GM19463 (cell line): ENCODE measurements around the gene RHOA.
"Not testable (repeated sequence)": the region's sequence is repeated elsewhere in the genome, so short reads cannot be mapped to it uniquely, and the experiment has no call there.

Experiments used
- ATAC-seq: cut with Tn5 transposase; IDR thresholded peaks from one replicate; pipeline ENCODE4 v1.9.1; 2021; ENCODE audit warnings: mild to moderate bottlenecking, moderate library complexity; ENCODE audit not compliant: unreplicated experiment

The RHOA gene

GRCh38 chr3:49371946-49372345 lies 39.8 kb downstream of the RHOA start:
- no peak for ATAC-seq

DNA sequence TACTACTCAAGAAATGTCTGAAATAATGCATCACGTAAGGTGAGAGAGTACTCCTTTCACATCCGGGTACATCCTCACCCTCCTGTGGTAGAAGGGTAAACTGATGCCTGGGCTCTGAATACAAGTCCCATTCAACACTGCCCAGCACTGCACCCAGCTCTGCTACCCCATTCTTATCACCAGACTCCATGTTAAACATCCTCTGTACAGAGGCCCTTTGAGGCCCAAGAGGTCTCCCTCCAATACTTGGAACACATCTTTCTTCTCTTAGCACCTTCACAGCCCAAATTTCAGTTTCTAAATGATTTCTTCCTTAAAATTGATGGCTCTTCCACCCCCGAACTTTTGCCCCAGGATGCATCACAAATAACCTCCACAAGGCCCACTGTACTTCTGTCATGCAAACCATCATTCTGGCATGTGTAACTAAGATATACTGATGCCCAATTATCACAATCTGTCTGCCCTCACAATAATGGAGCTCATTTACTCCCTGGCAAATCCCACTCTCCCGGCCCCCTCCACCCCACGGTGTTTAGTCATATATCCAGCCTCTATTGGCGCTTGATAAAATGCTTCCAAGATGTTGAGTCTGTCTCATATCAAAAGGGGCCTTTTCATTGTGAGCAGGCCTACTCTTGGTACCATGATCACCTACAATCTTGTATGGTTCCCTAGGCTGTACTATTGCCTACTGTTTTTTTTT lies 41.0 kb downstream of the RHOA start:
- ATAC-seq, result no peak

DNA sequence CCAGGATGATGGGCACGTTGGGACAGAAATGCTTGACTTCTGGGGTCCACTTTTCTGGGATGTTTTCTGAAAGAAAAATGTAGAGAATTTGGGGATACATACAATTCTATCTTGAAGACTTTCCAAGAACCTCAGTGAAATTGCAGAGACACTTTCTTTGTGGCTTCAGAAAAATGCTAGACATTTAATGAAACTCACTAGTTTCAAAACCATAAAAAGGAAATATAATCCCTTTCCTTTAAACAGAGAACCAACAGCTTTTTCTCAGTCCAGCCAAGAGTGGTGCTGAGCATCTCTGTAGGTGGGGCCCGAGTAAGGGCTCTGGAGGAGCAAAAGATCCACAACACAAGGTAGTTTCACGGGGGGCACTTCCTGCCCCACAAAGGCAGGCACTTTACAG lies 49.2 kb downstream of the RHOA start:
- no peak for ATAC-seq

GRCh38 chr3:49359623-49360022 lies 52.2 kb downstream of the RHOA start:
- ATAC-seq, result no peak

DNA sequence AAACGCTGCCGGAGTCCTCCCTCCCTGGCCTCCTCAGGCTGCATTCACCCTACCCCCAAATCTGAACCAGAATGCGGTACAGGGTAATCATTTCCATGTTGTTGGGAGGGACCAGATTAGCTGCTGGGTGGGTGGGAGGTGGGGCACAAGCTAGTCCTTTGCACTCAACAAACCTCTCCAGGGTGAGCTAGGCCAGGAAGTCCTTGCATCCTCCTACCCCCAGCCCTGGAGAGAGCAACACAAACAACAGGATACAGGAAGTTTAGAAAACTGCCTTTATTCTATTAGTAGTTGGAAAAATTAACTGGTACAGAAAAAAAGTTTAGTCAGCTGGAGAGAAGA lies 52.9 kb downstream of the RHOA start:
- peak; percentile 16 for ATAC-seq

DNA sequence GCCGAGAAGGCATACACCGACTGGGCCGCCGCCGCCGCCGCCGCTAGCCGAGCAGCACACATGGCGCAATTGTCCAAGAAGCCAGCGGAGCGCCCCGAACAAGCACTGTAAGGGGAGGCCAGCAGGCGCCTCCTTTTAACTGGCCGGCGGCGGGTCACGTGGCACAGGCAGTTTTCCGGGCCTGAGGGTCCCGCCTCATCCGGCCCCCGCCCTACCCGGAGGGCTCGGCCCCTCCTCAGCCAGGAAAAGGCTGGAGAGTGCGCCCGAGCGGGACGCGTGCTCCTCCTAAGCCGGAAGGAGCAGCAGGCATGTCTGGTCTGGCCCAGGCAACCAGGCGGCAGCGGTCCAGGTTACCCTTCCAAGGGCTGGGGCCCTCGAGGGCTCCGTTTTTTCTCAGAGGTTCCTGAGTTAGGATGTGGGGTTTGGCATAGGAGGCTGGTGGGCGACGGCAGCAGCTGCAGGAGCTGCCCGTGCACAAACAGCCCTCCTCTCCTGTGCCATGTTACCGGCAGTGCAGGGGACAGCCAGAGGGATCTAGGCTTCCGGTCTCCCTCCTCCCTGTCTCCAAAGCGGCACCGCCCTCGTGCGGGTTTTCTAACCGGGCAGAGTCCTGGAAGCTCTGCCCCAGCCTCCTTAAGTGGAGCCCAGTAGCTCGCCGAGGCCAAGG lies 53.4 kb downstream of the RHOA start, which contains the start of gene GPX1:
Gene GPX1 (minus strand): TSS at position 137 of the 667 bp plus-strand sequence. CDS start 75 bp downstream, at position 62.
- peak; percentile 81 for ATAC-seq

- ATAC-seq, result peak; percentile 24
Observed at GRCh38 chr3:49357443-49358216, 54.1 kb downstream of the RHOA start.

DNA sequence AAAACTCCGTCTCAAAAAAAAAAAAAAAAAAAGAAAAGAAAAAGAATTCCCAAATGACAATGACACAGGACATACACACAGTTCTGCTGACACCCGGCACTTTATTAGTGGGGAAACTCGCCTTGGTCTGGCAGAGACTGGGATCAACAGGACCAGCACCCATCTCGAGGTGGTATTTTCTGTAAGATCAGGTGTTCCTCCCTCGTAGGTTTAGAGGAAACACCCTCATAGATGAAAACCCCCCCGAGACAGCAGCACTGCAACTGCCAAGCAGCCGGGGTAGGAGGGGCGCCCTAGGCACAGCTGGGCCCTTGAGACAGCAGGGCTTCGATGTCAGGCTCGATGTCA lies 54.7 kb downstream of the RHOA start:
- not testable (repeated sequence) for ATAC-seq

GRCh38 chr3:49352890-49353421 lies 58.8 kb downstream of the RHOA start:
- no peak for ATAC-seq

- no peak for ATAC-seq
Observed at GRCh38 chr3:49352281-49352680, 59.5 kb downstream of the RHOA start.

DNA sequence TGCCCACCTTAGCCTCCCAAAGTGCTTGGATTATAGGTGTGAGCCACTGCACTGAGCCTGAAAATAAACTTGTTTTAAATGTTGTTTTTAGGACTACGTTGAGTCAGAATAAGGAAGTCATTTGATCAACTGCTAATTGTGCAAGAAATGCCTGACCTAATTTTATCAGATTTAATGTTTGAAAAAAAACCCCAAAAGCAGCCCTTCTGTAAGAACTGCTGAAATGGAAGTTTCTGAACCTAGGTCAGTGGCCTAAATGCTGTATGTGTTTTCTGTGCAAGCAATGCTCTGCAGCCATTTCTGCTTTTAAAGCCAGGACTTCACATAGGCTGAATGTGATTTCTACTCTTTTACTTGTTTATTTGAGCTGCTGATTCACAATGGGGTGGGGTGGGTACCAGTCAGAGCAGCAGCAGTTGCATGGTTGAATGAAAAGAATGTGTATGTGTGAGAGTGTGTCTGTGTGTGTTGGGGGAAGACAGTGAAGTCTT lies 60.2 kb downstream of the RHOA start:
- ATAC-seq, result no peak

DNA sequence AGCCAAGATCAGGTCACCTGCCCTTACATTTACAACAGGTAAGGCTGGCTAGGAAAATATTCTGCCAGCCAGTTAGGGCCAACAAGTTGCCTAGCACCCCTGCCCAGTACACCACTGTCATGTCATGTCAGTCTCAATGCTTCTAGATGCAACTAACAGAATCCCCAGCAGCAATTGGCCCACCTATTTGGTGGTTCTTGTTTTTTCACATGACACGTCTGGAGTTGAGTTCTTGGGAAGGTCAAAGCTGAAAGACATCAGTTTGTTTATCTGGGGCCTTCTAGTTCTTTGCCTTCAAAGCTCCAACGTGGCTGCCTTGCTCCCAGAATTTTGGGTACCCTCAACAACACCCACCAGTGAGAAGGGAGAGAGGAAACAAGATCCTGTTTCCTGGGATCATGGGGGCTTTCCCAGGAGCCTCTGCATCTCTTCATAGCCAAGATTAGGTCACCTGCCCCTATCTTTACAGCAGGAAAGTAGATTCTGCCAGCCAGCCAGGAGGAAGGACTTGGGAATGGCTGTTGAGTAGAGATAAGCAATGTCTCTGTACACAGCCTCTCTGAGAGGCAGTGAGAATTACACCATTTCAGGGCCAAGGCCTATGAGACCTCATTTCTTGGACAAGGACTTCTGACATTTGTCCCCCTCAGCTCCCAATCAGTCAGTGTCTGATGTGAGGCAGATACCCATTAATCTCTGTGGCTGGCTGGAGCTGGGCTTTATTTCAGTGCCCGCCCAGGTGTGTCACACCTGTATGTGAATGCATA lies 62.2 kb downstream of the RHOA start:
- ATAC-seq, result no peak

DNA sequence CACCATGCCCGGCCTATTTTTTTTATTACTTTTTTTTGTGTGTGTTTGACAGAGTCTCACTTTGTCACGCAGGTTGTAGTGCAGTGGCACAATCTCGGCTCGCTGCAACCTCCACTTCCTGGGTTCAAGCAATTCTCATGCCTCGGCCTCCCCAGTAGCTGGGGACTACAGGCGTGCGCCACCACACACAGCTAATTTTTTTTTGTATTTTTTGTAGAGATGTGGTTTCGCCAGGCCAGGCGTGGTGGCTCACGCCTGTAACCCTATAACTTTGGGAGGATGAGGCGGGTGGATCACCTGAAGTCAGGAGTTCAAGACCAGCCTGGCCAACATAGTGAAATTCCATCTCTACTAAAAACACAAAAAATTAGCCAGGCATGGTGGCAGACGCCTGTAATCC lies 63.4 kb downstream of the RHOA start:
- not testable (repeated sequence) for ATAC-seq

DNA sequence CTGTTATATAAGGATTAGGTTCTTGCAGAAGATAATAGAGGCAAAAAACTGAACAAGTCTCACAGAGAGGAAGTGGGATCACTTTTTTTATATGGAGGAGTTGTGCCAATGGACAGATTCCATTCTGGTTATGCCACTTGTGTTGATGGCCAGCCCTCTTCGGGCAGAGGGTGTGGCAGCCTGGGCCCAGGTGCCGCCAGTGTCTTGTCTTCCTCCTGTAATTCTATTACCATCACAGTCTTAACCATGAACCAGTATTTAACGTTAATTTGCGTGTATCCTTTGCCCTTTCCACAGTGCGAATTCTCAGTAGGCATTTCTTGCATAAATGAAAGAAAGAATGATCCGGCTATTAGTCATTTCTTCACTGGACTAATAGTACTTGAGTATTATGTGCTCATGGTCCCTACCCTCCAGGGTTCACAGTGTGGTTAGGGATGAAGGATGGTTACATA lies 65.0 kb downstream of the RHOA start:
- ATAC-seq, result no peak

GRCh38 chr3:49343163-49343562 lies 68.6 kb downstream of the RHOA start:
- no peak for ATAC-seq

DNA sequence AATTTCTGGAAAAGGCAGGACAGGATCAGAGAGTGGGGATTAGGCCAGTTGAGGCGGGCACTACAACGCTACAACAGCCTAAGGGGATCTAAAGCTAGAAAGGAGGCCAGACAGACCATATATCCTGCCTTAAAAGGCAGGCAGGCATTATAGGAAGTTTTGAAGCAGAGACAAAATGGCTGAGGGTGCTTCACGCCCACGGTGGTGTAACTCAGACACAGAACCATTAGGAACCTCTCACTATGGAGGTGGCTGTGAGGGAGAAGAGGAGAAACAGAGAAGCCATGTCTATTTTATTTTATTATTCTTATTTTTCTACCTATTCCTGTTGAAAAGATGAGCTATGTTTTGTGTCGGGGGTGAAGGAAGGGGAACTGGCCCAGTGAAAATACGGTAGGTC lies 69.8 kb downstream of the RHOA start:
- no peak for ATAC-seq

DNA sequence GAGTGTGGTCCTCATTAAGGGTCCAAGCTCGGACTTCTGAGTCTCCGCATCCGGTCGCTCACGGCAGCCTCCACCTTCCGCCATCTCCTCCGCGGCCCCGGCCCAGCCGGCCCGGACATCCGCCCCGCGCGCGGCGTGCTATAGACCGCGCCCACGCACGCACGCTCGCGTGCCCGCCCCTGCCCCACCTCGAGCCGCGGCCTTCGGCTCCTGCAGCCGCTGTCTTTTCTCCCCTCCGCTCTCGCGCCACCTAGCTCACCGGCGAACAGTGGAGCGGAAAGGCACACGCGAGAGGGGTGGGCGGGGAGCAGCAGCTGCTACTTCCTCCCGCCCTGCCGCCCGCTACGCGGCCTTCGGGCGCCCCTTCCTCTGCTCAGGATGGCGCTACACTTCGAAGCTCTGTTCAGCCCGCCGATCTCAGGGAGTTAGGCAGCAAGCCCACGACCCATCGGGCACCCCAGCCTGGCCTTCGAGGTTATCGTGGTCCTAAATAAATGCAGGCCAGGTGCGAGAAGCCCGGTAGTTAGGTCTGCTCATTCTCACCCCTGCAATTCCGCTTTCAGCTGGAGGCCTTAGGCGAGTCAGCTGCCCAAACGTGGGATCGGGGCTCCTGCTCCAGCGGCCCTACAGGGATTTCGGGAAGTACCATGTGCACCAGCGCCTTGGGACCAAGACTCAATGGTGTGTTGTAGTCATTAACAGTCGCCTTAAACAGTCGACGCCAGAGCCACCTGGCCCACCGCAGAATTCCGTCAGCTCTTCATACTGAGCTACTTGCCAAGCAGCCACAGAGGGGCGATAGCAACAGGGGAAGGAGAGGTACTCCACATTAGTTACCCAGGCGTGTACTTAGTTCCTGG lies 71.6 kb downstream of the RHOA start, which contains the start of gene USP4:
Gene USP4 (minus strand): TSS at position 113 of the 860 bp plus-strand sequence. CDS start 29 bp downstream, at position 84.
- peak; percentile 86 for ATAC-seq

GRCh38 chr3:49339581-49339940 lies 72.2 kb downstream of the RHOA start:
- ATAC-seq, result peak; percentile 2

GRCh38 chr3:49333916-49334633 lies 77.7 kb downstream of the RHOA start:
- no peak for ATAC-seq
